Hepatocyte (in vitro differentiated cells): ENCODE results near the gene ABHD13.

ENCODE experiments used
- EZH2 ChIP-seq: fragments of 200-600 bp; sonication (generic); IDR thresholded peaks from 2 replicates; pipeline ENCODE4 v1.6.1; 2016; ENCODE audit warnings: antibody characterized with exemption, mild to moderate bottlenecking, borderline replicate concordance
- EZH2phosphoT487 ChIP-seq: fragments of 200-600 bp; sonication (generic); IDR thresholded peaks from one replicate; pipeline ENCODE4 v1.6.1; 2018; ENCODE audit warnings: antibody characterized with exemption, mild to moderate bottlenecking, low read depth, moderate library complexity; ENCODE audit not compliant: unreplicated experiment, severe bottlenecking
- TF ChIP-seq, protein P1 (sequence below): fragments of 200-600 bp; sonication (generic); IDR thresholded peaks from 2 replicates; pipeline ENCODE4 v1.5.1; 2016; ENCODE audit warnings: antibody characterized with exemption, mild to moderate bottlenecking; ENCODE audit not compliant: poor library complexity

DNA sequence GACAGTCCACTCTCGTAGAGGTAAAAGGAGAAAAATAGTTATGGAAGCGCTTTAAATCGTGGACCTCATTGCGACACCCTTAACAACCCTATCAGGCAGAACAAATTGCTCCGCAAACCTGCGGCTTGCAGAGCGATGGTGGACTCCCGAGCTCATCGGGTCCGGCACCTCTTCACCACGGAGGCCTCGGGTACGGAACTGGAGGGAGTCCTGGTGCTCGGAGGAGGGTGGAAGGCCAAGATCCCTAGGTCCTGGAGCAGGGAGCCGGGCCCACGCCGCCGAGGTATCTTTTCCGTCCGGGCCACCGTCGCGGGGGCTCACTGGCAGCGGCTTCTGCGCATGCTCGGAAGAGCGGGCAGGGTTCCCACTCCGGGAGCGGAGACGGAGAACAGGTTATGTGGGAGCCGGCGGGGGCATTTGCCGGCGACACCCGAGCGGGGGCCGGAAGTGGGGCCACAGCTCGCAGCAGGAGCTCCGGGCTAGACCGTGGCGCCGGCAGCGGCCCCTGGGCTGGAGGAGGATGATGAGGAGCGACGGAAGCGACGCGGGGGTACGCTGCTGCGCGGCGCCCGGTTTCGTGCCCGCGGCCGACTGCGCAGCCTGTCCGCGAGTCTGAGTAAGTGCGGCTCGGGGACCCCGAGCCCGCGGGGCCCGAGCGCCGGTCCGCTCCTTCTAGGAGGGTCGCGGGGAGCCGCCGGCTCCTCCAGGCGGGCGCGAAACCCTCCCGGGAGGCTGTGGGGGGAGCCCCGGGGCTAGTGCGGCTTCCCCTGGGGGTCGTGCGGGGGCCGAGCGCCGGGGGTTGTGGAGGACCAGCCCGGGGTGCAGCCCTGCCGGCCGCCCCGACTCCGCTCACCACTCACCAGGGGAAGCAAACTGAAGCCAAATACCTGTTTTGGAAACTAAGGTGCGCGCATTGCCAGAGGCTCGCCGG is at the start of gene ABHD13:
- TF ChIP-seq, protein P1, sequence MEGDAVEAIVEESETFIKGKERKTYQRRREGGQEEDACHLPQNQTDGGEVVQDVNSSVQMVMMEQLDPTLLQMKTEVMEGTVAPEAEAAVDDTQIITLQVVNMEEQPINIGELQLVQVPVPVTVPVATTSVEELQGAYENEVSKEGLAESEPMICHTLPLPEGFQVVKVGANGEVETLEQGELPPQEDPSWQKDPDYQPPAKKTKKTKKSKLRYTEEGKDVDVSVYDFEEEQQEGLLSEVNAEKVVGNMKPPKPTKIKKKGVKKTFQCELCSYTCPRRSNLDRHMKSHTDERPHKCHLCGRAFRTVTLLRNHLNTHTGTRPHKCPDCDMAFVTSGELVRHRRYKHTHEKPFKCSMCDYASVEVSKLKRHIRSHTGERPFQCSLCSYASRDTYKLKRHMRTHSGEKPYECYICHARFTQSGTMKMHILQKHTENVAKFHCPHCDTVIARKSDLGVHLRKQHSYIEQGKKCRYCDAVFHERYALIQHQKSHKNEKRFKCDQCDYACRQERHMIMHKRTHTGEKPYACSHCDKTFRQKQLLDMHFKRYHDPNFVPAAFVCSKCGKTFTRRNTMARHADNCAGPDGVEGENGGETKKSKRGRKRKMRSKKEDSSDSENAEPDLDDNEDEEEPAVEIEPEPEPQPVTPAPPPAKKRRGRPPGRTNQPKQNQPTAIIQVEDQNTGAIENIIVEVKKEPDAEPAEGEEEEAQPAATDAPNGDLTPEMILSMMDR = no peak
- no peak for TF ChIP-seq EZH2phosphoT487
- no peak for TF ChIP-seq EZH2
